AG08396 (cell line): Measurements from ENCODE around the gene TULP4.
"Not testable (repeated sequence)": the region's sequence is repeated elsewhere in the genome, so short reads cannot be mapped to it uniquely, and the experiment has no call there.

Source experiments
- DNase-seq: peaks from one replicate; pipeline ENCODE4 v3.0.0; 2012; ENCODE audit warnings: low spot score, mixed read lengths

The TULP4 gene

DNA sequence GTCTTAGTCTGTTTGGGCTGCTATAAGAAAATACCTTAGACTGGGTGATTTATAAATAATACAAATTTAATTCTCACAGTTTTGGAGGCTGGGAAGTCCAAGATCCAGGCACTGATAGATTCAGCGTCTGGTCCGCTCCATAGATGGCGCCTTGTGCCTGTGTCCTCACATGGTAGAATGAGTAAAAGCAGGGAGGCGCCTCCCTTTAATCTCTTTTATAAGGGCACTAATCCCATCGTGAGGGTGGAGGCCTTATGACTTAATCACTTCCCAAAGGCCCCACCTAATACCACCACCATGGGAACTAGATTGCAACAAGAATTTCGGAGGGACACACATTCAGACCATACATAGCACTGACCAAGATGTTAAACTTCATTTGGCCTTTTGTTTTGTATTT, 156.4 kb downstream of the TULP4 start:
- DNase-seq = no peak

- DNase-seq = not testable (repeated sequence)
Observed at GRCh38 chr6:158470023-158470422, 157.8 kb downstream of the TULP4 start.

DNA sequence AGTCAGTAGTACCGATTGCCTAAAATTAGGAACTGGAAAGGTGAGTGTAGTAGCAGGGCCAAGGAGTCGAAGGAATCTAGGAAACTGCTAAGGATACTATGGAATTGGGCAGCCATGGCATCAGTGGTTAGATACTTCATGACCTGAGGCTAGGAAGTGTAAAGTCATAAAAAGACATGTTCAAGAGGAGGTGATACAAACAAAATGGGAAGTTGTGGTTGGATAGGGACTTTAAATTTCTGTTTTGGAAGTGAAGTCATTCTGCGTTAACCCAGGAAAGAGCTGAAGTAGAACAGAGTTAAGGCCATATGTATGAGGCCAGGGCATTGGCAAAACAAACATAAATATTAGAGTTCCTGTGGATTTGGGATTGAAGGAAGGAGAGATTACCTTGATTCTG, 159.1 kb downstream of the TULP4 start:
- DNase-seq = no peak

DNA sequence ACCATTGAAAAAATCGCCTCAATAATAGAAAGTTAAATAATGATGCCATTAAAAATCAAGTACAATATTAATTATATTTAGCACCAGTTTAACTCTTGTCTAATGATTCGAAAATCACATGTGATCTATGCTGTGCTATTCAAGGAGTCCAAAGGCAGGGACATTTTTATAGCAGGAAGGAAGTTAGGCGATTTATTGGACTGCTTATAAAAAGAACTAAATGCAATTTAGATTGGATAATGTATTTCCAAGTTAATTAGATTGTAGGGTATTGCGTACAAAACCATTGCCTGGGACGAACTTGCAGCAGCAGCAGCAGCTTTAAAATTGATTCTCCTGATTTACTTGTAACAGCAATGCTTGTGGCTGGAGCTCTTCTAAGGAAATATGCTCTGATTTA, 160.2 kb downstream of the TULP4 start:
- DNase-seq = no peak

DNA sequence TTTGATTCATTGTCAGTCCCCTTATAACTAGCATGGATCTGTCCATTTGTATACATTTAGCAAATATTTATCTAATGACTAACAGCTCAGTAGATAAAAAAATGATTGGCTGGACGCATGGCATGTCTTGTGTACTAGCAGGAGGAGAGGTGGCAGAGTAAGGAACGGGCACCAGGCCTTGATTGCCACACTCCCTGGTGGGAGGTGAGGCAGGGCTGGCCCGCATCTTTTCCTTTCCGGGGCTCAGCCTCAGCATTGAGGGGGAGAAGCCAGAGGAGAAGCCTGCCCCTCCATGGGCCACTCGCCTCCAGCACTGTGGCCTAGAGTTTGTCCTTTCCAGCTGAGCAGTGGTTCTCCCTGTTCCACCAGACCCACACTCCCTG, 162.7 kb downstream of the TULP4 start:
- DNase-seq = no peak

DNA sequence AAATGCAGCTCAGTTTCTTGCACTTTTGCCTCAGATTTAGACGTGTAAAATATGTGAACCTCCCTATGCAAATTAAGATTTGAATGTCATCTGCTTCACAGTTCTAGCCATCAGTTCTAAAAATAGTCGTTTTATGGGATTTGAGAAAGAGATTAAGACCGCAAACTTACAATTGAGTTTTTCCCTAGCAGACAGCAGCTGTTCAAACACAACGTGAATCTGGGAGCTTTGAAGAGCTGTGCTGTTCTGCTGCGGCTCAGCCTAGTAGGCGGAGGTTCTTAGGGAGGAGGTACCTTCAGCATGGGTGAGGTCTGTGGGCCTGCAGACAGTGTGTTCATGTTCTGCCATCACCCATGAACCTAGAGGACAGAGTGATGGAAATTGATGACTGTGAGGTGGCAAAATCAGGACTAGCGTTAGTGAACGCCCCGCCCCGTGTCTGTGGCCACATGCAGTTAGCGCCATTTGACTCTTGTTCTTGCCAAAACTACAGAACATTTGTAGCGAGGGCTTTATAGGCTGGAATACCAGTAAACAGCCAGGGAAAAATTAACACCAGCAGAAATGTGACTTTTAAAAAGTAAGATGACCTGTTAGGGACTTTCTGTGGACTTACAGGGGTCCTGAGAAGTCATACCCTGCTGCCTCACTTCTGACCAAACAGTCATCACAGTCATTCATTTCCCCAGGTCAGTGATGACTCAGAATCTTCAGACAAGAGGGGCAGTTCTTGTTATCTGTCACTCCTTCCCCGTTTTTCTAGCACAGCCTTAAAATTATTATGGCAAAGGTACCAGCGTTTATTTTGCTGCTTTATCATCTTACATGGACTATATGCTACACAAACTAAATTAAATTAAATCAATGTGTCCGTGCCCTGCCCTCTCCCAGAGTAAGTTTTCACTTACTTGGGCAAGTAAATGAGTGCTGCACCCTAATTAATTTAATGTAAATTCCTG, 163.4 kb downstream of the TULP4 start:
- DNase-seq = no peak

DNA sequence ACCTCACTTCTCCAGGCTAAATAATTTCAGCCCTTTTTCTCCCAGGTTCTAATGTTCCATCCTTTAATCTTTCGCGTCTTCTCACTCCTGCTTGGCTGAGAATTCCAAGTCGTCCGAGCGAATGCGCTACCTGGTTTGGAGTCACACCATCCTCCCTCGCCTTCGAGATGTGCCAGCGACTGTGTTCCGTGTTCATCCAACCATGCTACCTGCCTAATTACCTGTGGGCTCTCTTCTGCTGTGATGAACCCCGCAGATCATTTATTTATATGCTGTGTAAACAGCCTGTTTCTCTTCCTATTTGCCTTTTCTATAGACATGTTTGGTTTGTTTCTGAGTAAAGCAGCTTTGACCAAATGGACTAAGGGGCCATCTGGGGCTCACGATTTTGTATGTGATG, 164.1 kb downstream of the TULP4 start:
- DNase-seq = no peak

DNA sequence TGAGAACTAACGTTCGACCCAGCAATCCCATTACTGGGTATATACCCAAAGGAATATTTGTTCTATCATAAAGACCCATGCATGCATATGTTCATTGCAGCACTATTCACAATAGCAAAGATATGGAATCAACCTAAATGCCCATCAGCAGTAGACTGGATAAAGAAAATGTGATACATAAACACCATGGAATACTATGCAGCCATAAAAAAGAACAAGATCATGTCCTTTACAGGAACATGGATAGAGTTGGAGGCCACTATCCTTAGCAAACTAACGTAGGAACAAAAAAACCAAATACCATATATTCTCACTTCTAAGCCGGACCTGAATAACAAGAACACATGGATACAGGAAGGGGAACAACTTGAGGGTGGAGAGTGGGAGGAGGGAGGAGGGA, 165.5 kb downstream of the TULP4 start:
- not testable (repeated sequence) for DNase-seq

DNA sequence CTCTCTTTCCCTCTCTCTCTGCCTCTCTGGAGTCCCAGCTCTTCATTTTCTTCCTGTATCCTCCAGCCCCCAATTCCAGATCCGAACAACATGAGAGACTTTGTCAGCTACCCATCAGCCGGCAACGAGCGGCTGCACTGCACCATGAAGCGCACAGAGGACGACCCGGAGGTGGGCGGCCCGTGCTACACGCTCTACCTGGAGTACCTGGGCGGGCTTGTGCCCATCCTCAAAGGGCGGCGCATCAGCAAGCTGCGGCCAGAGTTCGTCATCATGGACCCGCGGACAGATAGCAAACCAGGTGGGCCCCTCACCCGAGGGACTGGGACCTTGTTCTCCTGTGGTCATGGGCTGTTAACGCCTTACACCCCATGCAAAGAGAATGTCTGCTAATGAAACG, 168.7 kb downstream of the TULP4 start:
- DNase-seq = no peak

- peak; percentile 62 for DNase-seq
Observed at GRCh38 chr6:158481690-158482473, 169.6 kb downstream of the TULP4 start.

GRCh38 chr6:158485431-158485830, 173.2 kb downstream of the TULP4 start:
- DNase-seq = no peak

DNA sequence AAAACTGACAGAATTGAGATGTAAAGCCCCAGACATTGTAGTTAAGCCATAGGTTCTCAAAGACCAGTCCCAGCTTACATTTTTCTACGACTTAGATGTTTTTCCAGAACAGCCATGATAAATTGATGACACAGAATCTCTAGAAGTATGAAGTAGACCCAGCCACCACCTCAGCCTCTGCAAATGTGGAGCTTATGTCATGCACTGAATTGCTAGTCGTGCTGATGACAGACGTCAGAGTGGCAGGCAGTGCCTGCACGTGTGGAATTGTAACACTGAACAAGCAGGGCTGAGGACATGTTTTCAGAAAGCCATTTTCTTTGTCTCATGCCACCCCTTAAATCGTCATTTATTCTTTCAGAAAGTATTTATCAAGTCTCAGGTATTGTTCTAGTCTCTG, 175.2 kb downstream of the TULP4 start:
- DNase-seq = no peak

- peak; percentile 90 for DNase-seq
Observed at GRCh38 chr6:158488065-158488464, 175.8 kb downstream of the TULP4 start.

DNA sequence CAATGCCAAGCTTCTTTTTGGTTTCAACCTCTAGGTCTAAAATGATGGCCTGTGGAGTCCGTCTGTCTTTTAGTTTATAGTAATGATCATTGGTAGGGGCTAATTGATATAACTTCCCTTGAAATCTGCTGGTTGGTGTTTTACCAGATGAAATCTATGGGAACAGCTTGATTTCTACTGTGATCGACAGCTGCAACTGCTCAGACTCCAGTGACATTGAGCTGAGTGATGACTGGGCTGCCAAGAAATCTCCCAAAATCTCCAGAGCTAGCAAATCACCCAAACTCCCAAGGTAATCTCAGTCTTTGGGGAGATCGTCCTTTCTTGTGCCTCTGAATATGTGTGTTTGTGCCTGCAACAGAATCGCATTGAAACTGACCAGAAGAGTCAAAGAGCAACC, 177.2 kb downstream of the TULP4 start:
- DNase-seq = no peak

DNA sequence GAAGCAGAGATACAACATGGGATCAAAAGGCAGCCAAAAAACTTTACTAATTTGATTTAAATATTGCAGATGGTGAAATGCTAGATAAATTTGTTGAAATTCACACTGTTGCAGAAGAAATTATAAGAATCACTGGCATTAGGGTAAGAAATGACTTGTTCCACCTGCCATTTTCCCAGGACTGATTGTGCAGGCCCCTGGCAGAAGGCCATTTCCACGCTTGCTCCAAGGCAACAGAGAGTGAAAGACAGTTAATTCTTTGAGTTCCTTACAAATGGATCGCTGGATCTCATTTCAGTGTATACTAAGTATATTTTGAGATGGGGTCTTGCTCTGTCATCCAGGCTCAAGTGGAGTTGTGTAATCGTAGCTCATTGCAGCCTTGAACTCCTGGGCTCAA, 180.6 kb downstream of the TULP4 start:
- no peak for DNase-seq

DNA sequence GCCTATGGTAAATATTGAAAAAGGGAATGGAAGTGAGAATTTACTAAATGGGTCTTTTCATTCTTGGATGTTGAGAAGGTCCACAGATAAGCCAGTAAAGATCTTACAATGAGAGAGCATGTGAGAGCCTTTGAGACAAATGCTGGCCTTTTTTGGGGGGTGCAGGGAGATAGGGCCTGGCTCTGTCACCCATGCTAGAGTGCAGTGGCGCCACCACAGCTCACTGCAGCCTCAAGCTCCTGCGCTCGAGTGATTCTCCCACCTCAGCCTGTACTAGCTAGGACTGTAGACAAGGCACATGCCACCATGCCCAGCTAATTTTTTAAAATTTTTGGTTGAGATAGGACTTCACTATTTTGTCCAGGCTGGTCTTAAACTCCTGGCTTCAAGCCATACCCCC, 184.4 kb downstream of the TULP4 start:
- no peak for DNase-seq

DNA sequence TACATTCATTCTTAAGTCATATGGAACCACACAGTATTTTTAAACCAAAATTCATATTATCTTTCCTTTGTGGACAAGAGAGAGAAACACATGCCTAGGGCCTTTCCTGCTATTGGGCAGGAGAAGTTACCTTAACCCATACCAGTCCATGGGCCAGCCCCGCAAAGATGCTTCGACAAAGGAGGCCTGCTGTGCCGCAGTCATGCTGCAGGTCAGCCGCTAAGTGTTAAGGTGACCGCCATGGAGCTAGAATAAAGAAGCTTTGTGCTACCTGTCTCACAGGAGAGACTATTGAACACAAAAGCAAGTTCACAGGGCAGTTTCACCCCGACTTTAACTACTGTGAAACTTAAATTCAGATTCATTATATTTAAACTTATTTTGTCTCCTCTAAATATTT, 185.4 kb downstream of the TULP4 start:
- DNase-seq = no peak

DNA sequence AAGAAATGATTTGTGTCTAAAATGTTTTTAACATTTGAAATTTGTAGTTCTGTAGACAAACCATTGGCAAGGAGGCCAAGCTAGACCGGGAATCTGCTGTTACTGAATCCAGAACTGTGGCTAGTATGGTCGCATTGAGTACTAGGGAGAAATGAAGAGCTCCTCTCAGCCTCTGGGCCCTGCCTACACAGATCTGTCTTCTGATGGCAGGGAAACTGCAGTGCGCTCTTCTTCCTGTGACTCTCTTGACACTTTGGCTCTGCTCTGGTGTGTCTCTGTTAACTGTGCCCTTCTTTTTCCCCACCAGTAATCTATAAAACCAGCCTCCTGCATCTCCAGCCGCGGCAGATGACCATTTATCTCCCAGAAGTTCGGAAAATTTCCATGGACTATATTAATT, 186.1 kb downstream of the TULP4 start:
- no peak for DNase-seq

GRCh38 chr6:158499601-158500000, 187.3 kb downstream of the TULP4 start:
- DNase-seq = no peak

DNA sequence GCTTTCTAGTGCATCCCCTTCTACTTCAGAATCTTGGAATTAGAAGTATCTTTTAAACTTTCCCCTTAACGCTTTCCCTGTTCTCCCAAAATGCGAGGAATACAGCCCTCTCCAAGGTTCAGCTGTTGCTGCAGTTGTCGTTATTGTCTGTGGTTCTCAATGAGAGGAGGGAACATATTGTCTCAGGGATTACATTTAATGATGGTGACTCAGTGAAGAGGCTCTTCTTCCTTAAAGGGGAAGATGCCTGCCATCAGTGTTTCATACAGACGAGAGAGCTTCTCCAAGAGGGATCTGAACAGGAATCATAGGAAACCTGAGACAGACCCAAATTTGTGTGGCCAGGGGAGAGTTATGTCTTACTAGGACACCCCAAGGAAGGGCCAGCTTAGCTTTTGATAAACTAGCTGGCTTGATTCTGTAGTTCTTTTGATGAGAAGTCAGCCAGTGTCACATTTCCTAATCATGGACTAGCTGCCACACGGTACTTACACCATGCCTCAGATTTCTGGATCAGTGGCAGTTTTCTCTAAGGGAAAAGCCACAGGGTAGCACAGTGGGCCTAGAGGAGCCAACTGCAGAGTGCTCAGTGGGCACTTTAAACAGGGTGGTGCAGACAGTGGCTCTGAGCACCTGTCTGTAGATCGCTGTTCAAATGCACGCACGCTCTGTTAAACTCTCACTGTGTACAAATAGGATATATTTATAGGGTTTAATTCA, 187.9 kb downstream of the TULP4 start:
- DNase-seq = peak; percentile 47

DNA sequence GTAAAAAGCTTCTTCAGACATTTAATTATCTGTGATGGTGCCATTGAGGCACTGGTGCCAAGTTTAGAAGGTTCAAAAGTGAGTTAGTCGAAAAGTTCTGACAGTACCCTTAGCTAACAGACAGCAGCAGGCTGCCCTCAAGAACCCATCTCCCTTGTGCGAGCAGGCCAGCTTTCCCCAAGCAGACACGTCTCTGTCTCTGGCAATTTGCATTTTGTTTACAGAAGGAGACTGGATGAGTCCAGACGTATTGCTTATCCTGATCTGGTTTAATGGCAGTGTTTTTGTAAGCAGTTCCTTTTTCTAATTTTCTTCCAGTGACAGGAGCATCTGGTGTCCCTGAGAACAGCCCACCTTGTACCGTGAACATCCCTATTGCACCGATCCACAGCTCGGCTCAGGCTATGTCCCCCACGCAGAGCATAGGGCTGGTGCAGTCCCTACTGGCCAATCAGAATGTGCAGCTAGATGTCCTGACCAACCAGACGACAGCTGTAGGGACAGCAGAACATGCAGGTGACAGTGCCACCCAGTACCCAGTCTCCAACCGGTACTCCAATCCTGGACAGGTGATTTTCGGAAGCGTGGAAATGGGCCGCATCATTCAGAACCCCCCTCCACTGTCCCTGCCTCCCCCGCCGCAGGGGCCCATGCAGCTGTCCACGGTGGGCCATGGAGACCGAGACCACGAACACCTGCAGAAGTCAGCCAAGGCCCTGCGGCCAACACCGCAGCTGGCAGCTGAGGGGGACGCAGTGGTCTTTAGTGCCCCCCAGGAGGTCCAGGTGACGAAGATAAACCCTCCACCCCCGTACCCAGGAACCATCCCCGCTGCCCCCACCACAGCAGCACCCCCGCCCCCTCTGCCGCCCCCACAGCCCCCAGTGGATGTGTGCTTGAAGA, 189.3 kb downstream of the TULP4 start:
- DNase-seq = no peak
